ENCODE measurements around the gene CARM1. TPM values are rescaled to one million over a fixed set of nuclear protein-coding genes. Genes with fewer than 3 reads are reported as not detected.

The CARM1 gene
- total and polyA plus RNA-seq, 2 experiments from 2014 or later = 43.3 to 118 TPM

GRCh38 chr19:10874024-10874423 lies 2.7 kb downstream of the CARM1 start (continued):
- no peak for TF ChIP-seq REST (IDR thresholded peaks at IDR 0.05; ENCODE audit: unreplicated experiment)
- no peak for TF ChIP-seq POLR2AphosphoS5 (IDR thresholded peaks at IDR 0.05; ENCODE audit: low read depth)
- no peak for TF ChIP-seq CTCF (conservative IDR thresholded peaks at IDR 0.05; ENCODE audit: low read depth in 2 of 2)

GRCh38 chr19:10876459-10877240 lies 5.3 kb downstream of the CARM1 start:
- Histone ChIP-seq H3F3A (replicated peaks; ENCODE audit: low read depth) (peaks cover 43% of the 10 kb centered on the region), H4K20me1 (replicated peaks; ENCODE audit: insufficient read depth) (peaks cover 7% of the 10 kb centered on the region), H3K9me2 (ENCODE audit: insufficient read depth) (no peaks in the 10 kb centered on the region; the same call in 1 of the 2 replicates), H2AFZ (no peak overlapping the region), H3K27me3 (ENCODE audit: insufficient read depth) (no peaks in the 10 kb centered on the region), H3K36me3 (ENCODE audit: insufficient read depth) (no peaks in the 10 kb centered on the region), H3K27ac (ENCODE audit: low read depth) (peak overlapping the region; percentile 50; the same call in 1 of the 2 replicates), H3K4me2 (no peak overlapping the region), H3K4me1 (ENCODE audit: insufficient read depth) (peaks cover 35% of the 10 kb centered on the region), H3K79me2 (replicated peaks; ENCODE audit: insufficient read depth) (peaks cover 94% of the 10 kb centered on the region), H3K4me3 (no peak overlapping the region)
- ATAC-seq (no peak), DNase-seq (ENCODE audit: low spot score) (no peak)
- TF ChIP-seq ZNF462 (CRISPR knock-in tag; IDR thresholded peaks at IDR 0.05) (no peak), JUNB (IDR thresholded peaks at IDR 0.05; ENCODE audit: unreplicated experiment) (no peak), STAT1 (IDR thresholded peaks at IDR 0.05; ENCODE audit: unreplicated experiment) (no peak), ETS1 (IDR thresholded peaks at IDR 0.05) (no peak)
- Mint-ChIP-seq H3K36me3 (ENCODE audit: low read depth) (peaks cover 21% of the 10 kb centered on the region), H3K9me3 (no peaks in the 10 kb centered on the region; the same call in 2 of the 3 replicates), H3K27ac (0 out of 2 replicates have a peak overlapping the region, but pooled peaks have one; percentile 30), H3K4me1 (peaks cover 44% of the 10 kb centered on the region), H3K4me3 (no peak overlapping the region; the same call in 2 of the 3 replicates), H3K27me3 (ENCODE audit: insufficient read depth, low read depth, poor library complexity) (peaks cover 21% of the 10 kb centered on the region)
